ENCODE measurements around the gene PYGM. TPM values are rescaled to one million over a fixed set of nuclear protein-coding genes. Genes with fewer than 3 reads are reported as not detected.

PYGM gene
- not detected in 2 replicates for total RNA-seq

GRCh38 chr11:64759722-64760719, at the start of gene PYGM:
TSS of gene PYGM (minus strand) at chr11:64759974. CDS start at chr11:64759898, 76 bp downstream.
- DNase-seq (ENCODE audit: extremely low read depth, low read depth, low spot score) = no peak

GRCh38 chr11:64805481-64805880, 45.7 kb upstream of the PYGM start:
- DNase-seq (ENCODE audit: extremely low read depth, low read depth, low spot score) = no peak

- no peak for DNase-seq (ENCODE audit: extremely low read depth, low read depth, low spot score)
Observed at GRCh38 chr11:64804346-64805210, 44.8 kb upstream of the PYGM start.

- DNase-seq (ENCODE audit: extremely low read depth, low read depth, low spot score) = no peak
Observed at GRCh38 chr11:64803846-64804345, 44.1 kb upstream of the PYGM start.

- DNase-seq (ENCODE audit: extremely low read depth, low read depth, low spot score) = no peak
Observed at GRCh38 chr11:64803158-64803845, 43.5 kb upstream of the PYGM start, which contains the start of gene MAP4K2. TSS of gene MAP4K2 (minus strand) at chr11:64803214. CDS start at chr11:64803149, 65 bp downstream.

GRCh38 chr11:64802370-64803157, 42.8 kb upstream of the PYGM start:
- no peak for DNase-seq (ENCODE audit: extremely low read depth, low read depth, low spot score)

GRCh38 chr11:64801561-64802369, 42.0 kb upstream of the PYGM start:
- no peak for DNase-seq (ENCODE audit: extremely low read depth, low read depth, low spot score)

GRCh38 chr11:64801158-64801464, 41.3 kb upstream of the PYGM start:
- DNase-seq (ENCODE audit: extremely low read depth, low read depth, low spot score) = no peak

- no peak for DNase-seq (ENCODE audit: extremely low read depth, low read depth, low spot score)
Observed at GRCh38 chr11:64800303-64801157, 40.8 kb upstream of the PYGM start.

- no peak for DNase-seq (ENCODE audit: extremely low read depth, low read depth, low spot score)
Observed at GRCh38 chr11:64799623-64800302, 40.0 kb upstream of the PYGM start.

- DNase-seq (ENCODE audit: extremely low read depth, low read depth, low spot score) = no peak
Observed at GRCh38 chr11:64799256-64799622, 39.5 kb upstream of the PYGM start.

- no peak for DNase-seq (ENCODE audit: extremely low read depth, low read depth, low spot score)
Observed at GRCh38 chr11:64796757-64797541, 37.2 kb upstream of the PYGM start.

GRCh38 chr11:64796047-64796756, 36.4 kb upstream of the PYGM start:
- no peak for DNase-seq (ENCODE audit: extremely low read depth, low read depth, low spot score)

GRCh38 chr11:64794526-64794925, 34.8 kb upstream of the PYGM start:
- DNase-seq (ENCODE audit: extremely low read depth, low read depth, low spot score) = no peak

GRCh38 chr11:64793271-64794160, 33.7 kb upstream of the PYGM start:
- DNase-seq (ENCODE audit: extremely low read depth, low read depth, low spot score) = no peak

All from glomerular endothelial cell (primary cell).